ENCODE data around the gene MICAL3.
A peak's percentile ranks its signal among the peaks of the same experiment; 100 is the strongest.
"Not testable (repeated sequence)": the region's sequence is repeated elsewhere in the genome, so short reads cannot be mapped to it uniquely, and the experiment has no call there.

MICAL3 gene

GRCh38 chr22:18024276-18024939 lies at the start of gene MICAL3:
Gene MICAL3, minus strand, starts transcription at chr22:18024561. Its CDS starts 117,749 bp downstream, at chr22:17906812.
- no peak for FAIRE-seq

GRCh38 chr22:18073927-18074326 lies 49.6 kb upstream of the MICAL3 start:
- not testable (repeated sequence) for FAIRE-seq

GRCh38 chr22:18073467-18073866 lies 49.1 kb upstream of the MICAL3 start:
- no peak for FAIRE-seq

GRCh38 chr22:18071968-18072310 lies 47.6 kb upstream of the MICAL3 start:
- FAIRE-seq = no peak

- FAIRE-seq = not testable (repeated sequence)
Observed at GRCh38 chr22:18071307-18071967, 47.1 kb upstream of the MICAL3 start.

- no peak for FAIRE-seq
Observed at GRCh38 chr22:18070556-18071306, 46.4 kb upstream of the MICAL3 start.

GRCh38 chr22:18070041-18070440 lies 45.7 kb upstream of the MICAL3 start:
- no peak for FAIRE-seq

GRCh38 chr22:18069041-18069440 lies 44.7 kb upstream of the MICAL3 start:
- FAIRE-seq = no peak

- no peak for FAIRE-seq
Observed at GRCh38 chr22:18068381-18068988, 44.1 kb upstream of the MICAL3 start.

GRCh38 chr22:18067548-18068341 lies 43.4 kb upstream of the MICAL3 start:
- no peak for FAIRE-seq

GRCh38 chr22:18067121-18067520 lies 42.8 kb upstream of the MICAL3 start:
- FAIRE-seq = no peak

- no peak for FAIRE-seq
Observed at GRCh38 chr22:18066181-18066859, 42.0 kb upstream of the MICAL3 start.

GRCh38 chr22:18065256-18065655 lies 40.9 kb upstream of the MICAL3 start:
- no peak for FAIRE-seq

GRCh38 chr22:18064636-18065035 lies 40.3 kb upstream of the MICAL3 start:
- FAIRE-seq = no peak

- FAIRE-seq = not testable (repeated sequence)
Observed at GRCh38 chr22:18063715-18064114, 39.4 kb upstream of the MICAL3 start.

- no peak for FAIRE-seq
Observed at GRCh38 chr22:18063306-18063705, 38.9 kb upstream of the MICAL3 start.

- FAIRE-seq = no peak
Observed at GRCh38 chr22:18062421-18062820, 38.1 kb upstream of the MICAL3 start.

GRCh38 chr22:18060646-18061620 lies 36.6 kb upstream of the MICAL3 start:
- FAIRE-seq = peak; percentile 88

- no peak for FAIRE-seq
Observed at GRCh38 chr22:18059991-18060390, 35.6 kb upstream of the MICAL3 start.

- FAIRE-seq = no peak
Observed at GRCh38 chr22:18059473-18059872, 35.1 kb upstream of the MICAL3 start.

GRCh38 chr22:18059094-18059417 lies 34.7 kb upstream of the MICAL3 start:
- FAIRE-seq = no peak
